HG03439 (cell line): ENCODE results near the gene TTC7B.

Experiments used
- ATAC-seq: cut with Tn5 transposase; IDR thresholded peaks from one replicate; pipeline ENCODE4 v1.9.1; 2021; ENCODE audit warnings: mild to moderate bottlenecking, moderate library complexity; ENCODE audit not compliant: unreplicated experiment

TTC7B gene

DNA sequence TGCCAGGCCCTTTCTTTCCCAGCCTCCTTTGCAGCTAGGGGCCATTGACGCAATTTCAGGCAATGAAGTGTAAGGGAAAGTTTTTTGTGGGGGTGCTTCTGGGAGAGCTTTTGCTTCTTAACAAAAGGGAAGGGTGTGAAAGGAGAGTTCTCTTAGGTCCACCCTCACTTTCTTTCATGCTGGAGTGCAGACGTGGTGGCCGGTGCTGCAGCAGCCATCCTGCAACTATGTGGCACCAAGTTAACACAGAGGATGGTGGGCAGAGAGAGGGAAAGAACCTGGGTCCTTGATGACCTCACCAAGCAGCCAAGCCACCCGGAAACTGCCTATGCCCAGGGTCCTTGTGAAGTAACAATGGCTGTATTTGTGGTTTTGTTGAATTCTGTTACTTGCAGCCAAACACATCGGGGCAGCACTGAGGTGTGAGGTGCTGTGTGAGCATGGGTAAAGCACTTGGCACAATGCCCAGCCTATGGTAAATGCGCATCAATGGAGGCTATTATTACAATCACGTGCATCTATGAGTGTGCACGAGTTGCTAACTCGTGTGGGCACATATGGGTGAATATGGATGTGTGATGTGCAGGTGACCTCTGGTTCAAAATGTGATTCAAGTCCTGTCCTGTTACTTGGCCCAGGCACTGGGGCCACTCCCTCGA lies 296.8 kb downstream of the TTC7B start:
- no peak for ATAC-seq

DNA sequence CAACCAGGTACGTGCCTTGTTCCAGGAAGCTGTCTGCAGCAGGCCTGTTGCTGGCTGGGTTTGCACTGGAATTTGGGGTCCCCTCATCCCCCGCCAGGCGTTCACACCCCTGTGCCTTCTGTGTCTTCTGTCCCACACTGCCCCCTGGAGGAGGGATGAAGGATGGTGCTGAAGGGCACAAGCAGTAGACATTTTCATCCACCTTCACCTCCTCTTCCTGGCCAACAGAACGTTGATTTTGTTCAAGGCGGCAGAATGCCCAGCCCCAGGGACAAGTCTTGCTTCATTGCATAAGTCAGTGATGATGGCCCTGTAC lies 297.3 kb downstream of the TTC7B start:
- no peak for ATAC-seq

DNA sequence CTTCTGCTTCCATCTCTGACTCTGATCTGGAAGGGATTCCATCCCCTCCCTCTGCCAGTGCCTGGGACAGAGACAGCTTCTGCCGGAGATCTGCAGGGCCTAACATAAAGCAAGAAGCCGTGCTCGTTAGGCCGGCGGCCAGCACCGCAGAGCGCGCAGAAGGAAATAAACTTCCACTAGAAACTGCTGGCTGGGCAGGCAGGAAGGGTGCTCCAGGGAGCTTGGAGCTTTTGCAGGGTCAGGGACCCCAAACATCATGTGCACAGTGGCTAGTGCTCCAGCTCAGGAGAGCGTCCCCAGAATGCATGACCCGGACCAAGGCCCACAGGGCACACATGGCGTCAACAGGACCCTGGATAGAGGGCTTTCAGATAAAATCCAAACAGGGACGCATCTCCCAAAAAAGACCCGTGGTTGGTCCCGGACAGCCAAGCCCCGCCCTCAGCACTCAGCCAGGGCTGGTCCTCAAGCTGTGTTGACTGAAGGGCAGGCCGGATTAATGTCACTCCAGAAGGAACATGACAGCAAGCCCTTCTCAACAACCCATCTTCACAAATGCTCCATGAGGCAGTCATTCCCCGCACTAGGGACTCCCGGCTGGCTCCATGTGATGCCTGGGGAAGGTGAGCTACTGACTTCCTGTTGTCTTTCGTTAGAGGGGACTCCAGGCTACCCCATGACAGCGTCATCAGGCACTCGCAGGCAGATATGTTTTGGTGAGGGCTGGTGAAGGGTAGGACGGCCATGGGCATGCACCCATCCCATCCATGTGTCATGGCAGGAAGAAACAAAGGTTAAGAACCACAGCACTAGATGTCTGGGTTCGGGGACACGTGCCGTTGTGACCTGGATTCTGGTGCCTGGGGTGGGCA lies 297.9 kb downstream of the TTC7B start:
- no peak for ATAC-seq

DNA sequence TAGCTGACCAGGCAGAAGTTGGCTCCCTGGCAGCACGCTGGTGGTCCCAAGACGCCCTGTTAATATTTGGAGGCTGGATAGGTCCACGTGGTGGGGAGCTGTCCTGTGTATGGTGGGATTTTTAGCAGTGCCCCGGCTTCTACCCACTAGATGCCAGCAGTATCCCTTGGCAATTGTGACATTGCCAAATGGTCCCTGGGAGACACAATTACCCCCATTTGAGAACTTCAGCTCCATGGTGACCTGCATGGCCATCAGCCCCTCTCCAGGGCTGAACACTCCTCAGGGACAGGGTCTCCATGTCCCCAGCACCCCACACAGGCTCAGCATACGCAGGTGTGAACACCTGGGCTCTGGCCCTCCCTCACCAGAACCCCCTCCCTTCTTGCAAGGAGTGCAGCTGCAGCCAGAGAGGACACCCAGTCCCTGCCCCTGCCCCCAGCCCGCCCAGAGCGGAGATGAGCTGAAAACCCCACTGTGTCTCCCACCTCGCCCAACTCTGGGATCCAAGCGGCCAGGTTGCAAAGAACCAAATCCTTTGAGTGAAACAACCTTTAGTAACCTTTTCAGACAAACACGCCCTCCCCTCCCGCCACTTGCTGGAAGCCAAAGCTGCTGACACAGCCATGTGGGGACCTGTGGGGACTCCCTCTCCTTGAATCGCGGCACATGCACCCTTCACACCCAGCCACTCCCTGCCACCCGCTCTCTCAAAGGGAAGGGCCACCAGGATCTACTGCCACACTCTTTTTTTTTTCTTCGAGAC lies 299.0 kb downstream of the TTC7B start:
- ATAC-seq: no peak

DNA sequence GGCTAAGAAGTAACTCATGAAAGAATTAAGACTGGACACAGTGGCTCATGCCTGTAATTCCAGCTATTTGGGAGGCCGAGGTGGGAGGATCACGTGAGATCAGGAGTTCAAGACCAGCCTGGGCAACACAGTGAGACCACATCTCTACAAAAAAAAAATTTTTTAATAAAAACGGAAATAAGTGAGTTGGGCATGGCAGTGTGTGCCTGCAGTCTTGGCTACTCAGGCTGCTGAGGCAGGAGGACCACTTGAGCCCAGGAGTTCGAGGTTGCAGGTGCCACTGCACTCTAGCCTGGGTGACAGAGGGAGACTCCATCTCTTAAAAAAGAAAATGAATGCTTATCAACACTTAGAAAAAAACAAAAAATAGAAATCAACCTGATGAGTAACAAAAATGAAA lies 301.7 kb downstream of the TTC7B start:
- no peak for ATAC-seq

DNA sequence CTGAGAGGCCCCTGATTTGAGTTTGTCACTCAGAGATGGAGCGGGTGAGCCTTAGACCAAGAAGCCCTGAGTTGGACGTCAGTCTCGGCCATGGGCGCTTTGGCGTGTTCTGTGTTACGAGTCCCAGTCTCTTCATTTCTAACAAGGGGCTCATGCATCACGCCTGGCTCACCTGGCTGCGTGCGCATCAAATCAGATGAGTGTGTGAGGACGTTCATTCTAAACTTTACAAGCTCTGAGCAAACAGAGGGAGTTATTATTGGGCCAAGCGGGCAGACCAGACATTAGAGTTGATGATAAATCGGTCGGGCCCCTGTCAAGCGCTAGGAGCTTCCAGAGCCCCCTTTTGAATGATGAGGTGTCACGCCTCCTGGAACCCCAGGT lies 302.2 kb downstream of the TTC7B start:
- ATAC-seq: no peak

DNA sequence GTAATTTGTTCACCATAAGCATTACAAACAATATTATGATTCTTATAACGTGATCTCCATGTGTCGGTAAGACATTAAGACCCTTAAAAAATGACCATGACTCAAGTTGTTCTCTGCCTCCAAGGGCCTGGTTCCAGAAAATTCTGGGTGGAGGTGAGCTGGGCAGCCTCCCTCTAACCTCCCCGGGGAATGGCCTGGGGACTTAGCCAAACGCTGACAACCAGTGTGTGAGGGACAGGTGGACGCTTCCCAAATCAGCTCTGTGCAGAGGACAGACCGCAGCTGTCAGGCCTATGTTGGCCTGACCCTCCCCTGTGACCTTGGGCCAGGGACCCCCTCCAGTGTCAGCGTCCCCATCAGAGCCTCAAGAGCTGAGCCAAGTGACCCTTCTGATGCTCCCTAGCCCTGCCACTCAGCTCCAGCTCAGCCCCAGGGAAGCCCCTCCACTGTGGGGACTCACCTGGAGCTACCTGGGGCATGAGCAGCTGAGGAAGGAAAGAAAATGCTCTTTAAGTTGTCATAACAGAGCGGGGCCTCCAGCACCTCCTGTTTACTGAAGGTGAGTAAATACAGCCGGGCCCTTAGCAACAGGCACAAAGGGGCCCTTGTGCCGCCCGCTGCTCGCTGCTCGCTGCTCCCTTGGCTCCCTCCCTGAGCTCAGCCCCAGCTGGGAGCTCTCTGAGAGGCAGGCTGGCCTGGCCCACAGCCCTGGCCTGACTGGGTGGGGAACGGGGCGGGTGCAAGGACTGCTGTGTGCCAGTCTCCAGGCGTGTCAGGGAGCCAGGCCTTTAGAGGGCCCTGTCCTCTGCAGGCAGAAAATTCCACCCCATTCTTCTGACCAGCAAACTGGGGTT lies 302.8 kb downstream of the TTC7B start:
- no peak for ATAC-seq

DNA sequence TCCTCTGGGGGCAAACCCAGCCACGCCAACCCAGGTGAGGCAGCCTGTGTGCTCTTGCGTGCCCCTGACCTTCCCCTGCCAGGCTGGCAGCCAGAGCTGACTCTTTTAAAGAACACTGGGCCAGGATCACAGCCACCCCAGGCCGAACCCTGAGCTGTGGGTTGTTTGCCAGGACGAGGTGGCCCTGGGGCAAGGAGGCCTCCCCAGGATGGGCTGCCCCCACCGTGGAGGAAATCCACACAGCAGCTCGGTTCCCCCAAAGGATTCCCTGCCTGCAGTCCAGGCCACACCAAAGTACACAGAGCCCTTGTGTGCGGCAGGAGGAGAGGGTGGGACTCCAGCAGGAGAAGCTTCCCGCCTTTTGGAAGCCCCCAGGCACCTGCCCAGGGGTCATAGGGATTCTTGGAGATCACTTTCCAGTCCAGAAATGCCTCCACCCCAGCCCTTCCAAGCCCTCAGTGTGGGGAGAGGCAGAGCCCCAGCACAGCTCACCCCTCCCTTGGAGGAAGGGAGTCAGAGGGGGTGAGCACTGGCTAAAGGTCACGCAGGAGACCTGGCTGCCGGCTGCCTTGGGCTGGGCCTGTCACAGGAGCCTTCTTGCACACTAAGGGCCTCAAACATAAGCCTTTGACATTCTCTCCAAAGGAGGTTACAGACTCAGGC lies 303.8 kb downstream of the TTC7B start:
- no peak for ATAC-seq

DNA sequence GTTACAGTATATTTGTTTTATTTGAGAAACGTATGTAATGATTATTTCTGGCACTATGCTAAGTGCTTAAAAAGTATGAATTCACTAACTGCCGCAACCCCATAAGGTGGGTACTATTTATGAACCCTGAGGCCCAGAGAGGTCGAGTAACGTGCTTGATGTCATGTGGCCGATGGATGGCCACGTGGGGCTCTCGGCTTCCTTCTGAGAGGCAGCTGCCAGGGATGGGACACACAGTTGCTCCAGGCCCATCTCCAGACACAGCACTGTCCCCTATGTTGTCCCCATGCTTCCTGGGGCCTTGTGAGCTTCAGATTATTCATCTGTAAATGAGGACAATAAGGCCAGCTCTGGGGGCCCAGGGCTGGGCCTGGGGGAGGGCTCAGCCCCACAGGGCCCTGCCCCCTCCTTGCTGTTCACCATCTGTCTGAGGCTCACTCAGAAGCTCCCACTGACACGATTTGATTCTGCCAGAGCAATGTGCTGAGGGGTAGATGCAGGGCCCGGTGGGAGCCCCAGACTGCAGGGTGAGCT lies 304.4 kb downstream of the TTC7B start:
- no peak for ATAC-seq

DNA sequence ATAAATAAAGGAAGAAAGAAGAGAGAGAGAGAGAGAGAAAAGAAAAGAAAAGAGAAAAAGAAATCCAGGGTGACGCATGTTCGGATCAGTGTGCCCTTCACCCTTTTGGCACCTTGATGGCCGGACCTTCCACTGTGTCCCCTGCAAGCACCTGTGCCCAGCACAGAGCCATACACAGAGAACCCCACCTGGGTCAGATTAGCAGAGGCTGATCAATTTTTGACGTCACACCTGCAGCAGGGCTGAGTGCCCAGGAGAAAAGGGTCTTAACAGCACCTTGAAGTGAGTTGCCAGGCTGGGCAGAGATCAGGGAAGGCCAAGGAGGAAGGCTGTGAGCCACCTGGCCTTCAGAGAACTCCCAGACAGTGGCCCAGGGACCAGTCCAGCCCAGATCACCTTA lies 305.0 kb downstream of the TTC7B start:
- no peak for ATAC-seq

DNA sequence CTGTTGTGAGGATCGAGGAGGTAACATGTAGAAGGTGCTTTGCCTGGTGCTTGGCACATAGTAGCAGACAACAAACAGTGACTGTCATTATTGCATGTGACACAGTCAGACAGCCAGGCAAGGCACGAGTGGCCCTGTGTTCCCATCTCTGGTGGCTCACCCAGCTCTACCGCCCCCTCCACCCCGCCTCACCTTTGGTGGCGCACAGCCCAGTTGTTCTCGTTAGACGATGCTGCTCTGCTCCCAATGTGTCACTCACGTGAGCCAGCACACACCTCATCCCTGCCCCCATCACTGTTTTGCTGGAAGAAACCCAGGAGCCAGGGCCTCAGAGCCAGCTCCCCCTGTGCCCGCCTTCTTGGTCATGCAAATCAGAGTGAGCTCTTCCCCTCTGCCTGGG lies 306.1 kb downstream of the TTC7B start:
- ATAC-seq: no peak

DNA sequence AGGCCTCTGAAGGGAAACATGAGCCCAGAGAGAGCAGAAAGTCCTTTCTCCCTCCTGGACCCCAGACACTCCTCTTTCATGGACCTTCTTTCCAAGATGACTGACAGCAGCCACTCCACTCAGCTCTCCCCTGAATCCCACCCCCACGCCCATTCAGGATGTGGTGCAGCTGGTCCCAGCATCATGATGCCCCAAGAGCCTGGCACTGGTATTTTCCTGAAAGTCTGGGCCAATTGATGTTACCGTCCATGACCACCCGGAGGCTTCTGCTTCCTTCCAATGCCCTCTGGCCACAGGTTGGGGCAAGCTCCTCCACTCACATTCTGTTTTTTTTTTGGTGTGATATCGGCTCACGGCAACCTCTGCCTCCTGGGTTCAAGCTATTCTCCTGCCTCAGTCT lies 306.8 kb downstream of the TTC7B start:
- ATAC-seq: no peak

DNA sequence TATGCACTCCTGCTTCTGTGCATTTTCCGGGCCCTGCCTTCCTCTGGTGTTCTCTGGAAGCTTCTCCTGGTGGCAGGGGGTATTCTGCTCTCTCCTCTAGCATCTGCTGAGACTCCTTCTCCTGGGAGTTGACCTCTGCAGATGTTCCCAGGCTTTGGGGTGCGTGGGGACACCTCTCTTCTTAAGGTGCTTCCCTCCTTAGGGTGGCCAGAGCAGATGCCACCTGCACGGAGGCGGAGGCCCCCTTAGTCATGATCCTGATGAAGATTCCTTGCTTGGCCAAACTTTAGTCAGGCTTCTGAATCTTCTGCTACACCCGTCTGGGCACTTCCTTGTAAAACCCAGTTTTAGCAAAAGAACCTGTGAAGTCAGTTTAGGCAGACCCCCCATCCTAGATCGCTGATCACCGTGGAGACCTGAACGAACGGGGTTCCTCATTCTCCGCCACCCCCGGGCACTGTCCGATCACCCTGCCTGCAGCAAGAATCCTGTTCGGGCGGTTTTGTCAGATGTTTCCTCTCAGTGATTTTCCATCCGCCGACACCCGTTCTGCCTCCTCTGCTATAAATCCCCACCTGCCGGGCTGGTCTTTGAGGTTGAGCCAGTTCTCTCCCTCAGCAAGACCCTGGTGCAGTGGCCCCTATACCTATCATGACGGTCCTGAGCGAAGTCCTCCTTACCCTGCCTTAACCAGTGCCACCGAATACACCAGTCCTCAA lies 307.5 kb downstream of the TTC7B start:
- no peak for ATAC-seq

DNA sequence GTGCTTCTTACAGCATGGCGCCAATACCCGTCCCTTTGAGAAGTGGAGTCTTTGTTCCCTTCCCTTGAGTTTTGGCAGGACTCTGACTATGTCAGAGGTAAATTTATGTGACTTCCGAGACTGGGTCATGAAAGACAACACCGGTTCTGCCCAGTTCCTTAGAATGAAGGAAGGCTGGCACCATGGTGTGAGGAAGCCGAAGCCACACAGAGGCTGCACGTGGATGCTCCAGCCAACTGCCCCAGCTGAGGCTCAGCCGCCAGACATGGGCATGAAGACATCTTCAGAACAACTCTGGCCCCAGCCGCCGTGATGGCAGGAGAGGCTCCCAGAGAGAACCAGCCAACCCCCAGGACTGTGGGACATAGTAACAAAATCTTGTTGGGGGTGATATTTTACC lies 308.2 kb downstream of the TTC7B start:
- ATAC-seq: no peak

DNA sequence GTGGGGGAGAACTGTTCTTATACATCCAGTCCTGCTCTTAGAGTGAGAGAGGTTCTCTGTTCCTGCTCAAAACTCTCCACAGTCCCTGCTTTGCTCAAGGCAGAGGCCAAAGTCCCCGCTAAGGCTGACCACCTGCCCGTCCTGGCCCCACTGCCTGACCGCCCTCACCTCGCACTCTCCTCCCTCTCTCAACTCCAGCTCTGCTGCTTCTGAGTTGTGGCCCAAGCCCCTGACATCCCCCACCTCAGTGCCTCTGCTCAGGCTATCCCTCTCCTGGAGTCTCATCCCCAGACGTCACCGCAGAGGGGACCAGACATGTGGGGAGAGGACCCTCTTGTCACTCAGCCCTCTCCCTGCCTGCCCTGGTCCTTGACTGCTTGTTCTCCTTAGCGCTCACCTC lies 308.8 kb downstream of the TTC7B start:
- no peak for ATAC-seq

DNA sequence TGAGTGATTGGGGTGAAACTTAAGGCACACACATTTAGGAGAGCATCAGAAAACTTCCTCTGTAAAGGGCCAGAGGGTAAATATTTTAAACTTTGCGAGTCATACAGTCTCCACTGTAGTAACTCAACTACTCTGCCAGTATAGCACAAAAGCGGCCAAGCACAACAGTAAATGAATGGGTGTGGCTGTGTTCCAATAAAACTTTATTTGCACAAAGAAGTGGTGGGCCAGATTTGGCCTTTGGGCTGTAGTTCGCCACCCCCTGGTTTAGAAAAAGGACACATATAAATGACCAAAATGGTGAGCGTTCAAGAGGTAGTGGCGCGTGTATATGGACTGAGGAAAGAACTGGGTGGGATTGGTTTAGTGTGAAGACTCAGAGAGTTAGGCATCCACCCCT lies 309.5 kb downstream of the TTC7B start:
- ATAC-seq: no peak

DNA sequence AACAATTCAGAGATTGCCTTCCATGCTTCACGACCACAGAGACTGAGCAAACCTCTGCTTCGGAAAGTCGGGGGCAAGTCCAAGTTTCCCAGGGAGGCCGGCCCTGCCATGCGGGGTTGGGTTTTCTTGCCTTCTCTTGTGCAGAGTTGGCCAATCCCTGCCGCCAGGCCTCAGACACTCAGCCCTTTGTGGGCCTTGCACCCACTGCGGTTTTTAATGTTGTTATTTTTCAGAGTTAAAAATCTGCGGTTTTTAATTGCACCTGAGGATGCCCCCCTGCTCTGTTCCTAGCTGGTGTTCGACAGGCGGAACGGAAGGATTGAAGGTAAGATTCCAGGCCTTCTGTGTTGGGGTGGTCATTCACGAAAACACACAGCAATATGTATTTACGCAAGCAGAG lies 310.7 kb downstream of the TTC7B start:
- ATAC-seq: no peak

DNA sequence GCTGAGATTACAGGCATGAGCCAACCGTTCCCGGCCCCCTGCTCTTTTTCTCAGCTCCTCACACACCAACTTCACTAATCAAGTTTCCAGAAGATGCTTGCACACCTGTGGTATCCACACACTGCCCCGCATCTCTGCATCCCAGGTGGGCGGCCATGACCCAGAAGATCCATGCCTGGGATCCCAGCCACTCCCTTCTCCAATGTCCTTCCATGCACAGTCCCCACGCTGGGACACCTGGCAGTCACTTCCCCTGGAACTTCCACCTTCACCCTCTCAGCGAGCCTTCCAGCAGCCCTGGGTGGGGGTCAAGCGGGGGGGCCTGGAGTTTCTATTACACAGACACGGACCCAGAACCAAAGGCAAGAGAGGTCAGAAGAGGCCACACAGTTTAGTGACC lies 311.6 kb downstream of the TTC7B start:
- ATAC-seq: no peak

DNA sequence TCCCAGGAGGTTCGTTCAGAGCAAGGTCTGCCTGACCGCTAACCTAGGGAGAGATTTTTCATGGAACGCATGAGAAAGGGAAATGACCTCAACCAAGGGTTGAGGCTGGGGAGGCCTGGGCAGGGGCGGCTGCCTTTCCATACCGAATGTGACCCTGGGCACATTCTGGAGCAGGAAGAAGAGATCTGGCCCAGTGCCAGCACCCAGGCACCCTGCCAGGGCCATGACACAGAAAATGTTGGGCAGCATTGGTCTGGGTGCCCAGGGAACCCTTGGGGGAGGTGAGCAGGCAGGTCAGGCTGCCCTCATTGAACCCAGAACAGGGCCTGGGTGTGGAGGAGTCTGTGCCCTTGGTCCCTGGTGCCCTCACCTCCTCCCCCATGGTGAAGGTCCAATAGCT lies 312.6 kb downstream of the TTC7B start:
- ATAC-seq: no peak

DNA sequence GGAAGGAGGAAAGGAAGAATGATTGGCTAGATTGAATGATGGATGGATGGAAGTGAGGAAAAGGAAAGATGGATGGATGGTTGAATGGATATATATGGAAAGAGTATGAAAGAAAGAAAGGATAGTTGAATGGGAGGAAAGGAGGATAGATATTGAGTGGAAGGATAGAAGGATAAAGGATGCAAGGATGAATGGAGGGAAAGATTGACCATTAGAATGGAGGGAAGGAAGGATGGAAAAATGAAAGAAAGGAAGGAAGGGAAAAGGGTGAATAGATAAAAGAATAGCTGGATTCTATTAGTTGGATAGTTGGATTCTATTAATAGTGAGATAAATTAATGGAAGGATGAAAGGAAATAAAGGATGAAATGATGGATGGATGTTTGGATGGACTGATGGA lies 313.5 kb downstream of the TTC7B start:
- ATAC-seq: no peak
